Activated naive CD4-positive, alpha-beta T cell treated with anti-CD3 and anti-CD28 coated beads, Interleukin-2, amount 10 ng/mL, durations not matched to agents 7 days and 5 days (primary cell): Measurements from ENCODE around the gene OLIG3.

Experiments
- CTCF ChIA-PET: fragments of 350-600 bp; sonication (Branson Sonifier 250); formaldehyde crosslinking; loops from one replicate; lab custom pipeline; 2021; ENCODE audit warnings: antibody characterized with exemption; lab: Charles Lee
- DNase-seq: peaks from one replicate; pipeline ENCODE4 v3.0.0-alpha.2; 2020
- H3K27ac Mint-ChIP-seq: one replicate; pipeline ENCODE4 v1.8.0; 2021; ENCODE audit warnings: mild to moderate bottlenecking, moderate library complexity, mixed read lengths
- H3K27me3 Mint-ChIP-seq: one replicate; pipeline ENCODE4 v1.8.0; 2021; ENCODE audit warnings: mild to moderate bottlenecking, mixed read lengths
- H3K36me3 Mint-ChIP-seq: one replicate; pipeline ENCODE4 v1.8.0; 2021; ENCODE audit warnings: mixed read lengths
- H3K4me1 Mint-ChIP-seq: one replicate; pipeline ENCODE4 v1.8.0; 2021; ENCODE audit warnings: mixed read lengths
- H3K4me3 Mint-ChIP-seq: one replicate; pipeline ENCODE4 v1.8.0; 2021; ENCODE audit warnings: mild to moderate bottlenecking, moderate library complexity, mixed read lengths
- H3K9me3 Mint-ChIP-seq: one replicate; pipeline ENCODE4 v1.8.0; 2021; ENCODE audit warnings: mixed read lengths

OLIG3 gene

GRCh38 chr6:137494281-137494987 lies at the start of gene OLIG3:
OLIG3 (minus strand) TSS chr6:137494394; CDS start chr6:137494170, 224 bp downstream.
- CTCF ChIA-PET = interaction anchor here (1.0 to 2.0 kb wide), 2 partner anchors 95 kb away, joined by 5 to 11 read pairs; no protein-coding TSS in a partner anchor
- H3K27ac Mint-ChIP-seq = peak within 1 kb of the TSS; percentile 77
- H3K36me3 Mint-ChIP-seq = peaks cover 26% of the 10 kb centered on the region
- peak; percentile 34 for DNase-seq
- peaks cover 94% of the 10 kb centered on the region for H3K27me3 Mint-ChIP-seq
- H3K4me1 Mint-ChIP-seq = peaks cover 73% of the 10 kb centered on the region
- H3K4me3 Mint-ChIP-seq = peak within 1 kb of the TSS; percentile 54
- no peaks in the 10 kb centered on the region for H3K9me3 Mint-ChIP-seq

GRCh38 chr6:137543114-137543513 lies 48.9 kb upstream of the OLIG3 start:
- H3K9me3 Mint-ChIP-seq = peaks cover 12% of the 10 kb centered on the region
- CTCF ChIA-PET = no interaction called here
- peak overlapping the region; percentile 8 for H3K4me3 Mint-ChIP-seq
- H3K36me3 Mint-ChIP-seq = peaks cover 9% of the 10 kb centered on the region
- H3K27ac Mint-ChIP-seq = peak overlapping the region; percentile 64
- peak; percentile 33 for DNase-seq
- peaks cover under 1% of the 10 kb centered on the region for H3K27me3 Mint-ChIP-seq
- peaks cover 37% of the 10 kb centered on the region for H3K4me1 Mint-ChIP-seq

GRCh38 chr6:137542713-137543112 lies 48.5 kb upstream of the OLIG3 start:
- peaks cover 9% of the 10 kb centered on the region for H3K36me3 Mint-ChIP-seq
- CTCF ChIA-PET = no interaction called here
- H3K4me3 Mint-ChIP-seq = peak overlapping the region; percentile 8
- DNase-seq = no peak
- peaks cover 12% of the 10 kb centered on the region for H3K9me3 Mint-ChIP-seq
- no peaks in the 10 kb centered on the region for H3K27me3 Mint-ChIP-seq
- peaks cover 37% of the 10 kb centered on the region for H3K4me1 Mint-ChIP-seq
- peak overlapping the region; percentile 64 for H3K27ac Mint-ChIP-seq

- CTCF ChIA-PET = no interaction called here
- no peak for DNase-seq
- Mint-ChIP-seq H3K27ac (no peak overlapping the region), H3K36me3 (peaks cover 9% of the 10 kb centered on the region), H3K4me1 (peaks cover 37% of the 10 kb centered on the region), H3K9me3 (peaks cover 12% of the 10 kb centered on the region), H3K4me3 (no peak overlapping the region), H3K27me3 (no peaks in the 10 kb centered on the region)
These were observed 47.4 kb upstream of the OLIG3 start for GRCh38 chr6:137541534-137542063.

GRCh38 chr6:137536104-137536773 lies 42.0 kb upstream of the OLIG3 start:
- Mint-ChIP-seq H3K27me3 (no peaks in the 10 kb centered on the region), H3K27ac (no peak overlapping the region), H3K36me3 (peaks cover 6% of the 10 kb centered on the region), H3K4me1 (peaks cover 13% of the 10 kb centered on the region), H3K4me3 (no peak overlapping the region), H3K9me3 (peaks cover 2% of the 10 kb centered on the region)
- DNase-seq = peak; percentile 68
- CTCF ChIA-PET = interaction anchor here (1.2 kb wide), 1 partner anchor 221 kb away, joined by 3 read pairs; no protein-coding TSS in a partner anchor

GRCh38 chr6:137531376-137532092 lies 37.3 kb upstream of the OLIG3 start:
- Mint-ChIP-seq H3K4me1 (peaks cover 20% of the 10 kb centered on the region), H3K36me3 (peaks cover 12% of the 10 kb centered on the region), H3K27me3 (peaks cover 10% of the 10 kb centered on the region), H3K27ac (no peak overlapping the region), H3K9me3 (peaks cover under 1% of the 10 kb centered on the region), H3K4me3 (no peak overlapping the region)
- DNase-seq = no peak
- CTCF ChIA-PET = no interaction called here

- no peak overlapping the region for H3K4me3 Mint-ChIP-seq
- CTCF ChIA-PET = interaction anchor here (0.8 kb wide), 1 partner anchor 471 kb away, joined by 3 read pairs; no protein-coding TSS in a partner anchor
- no peak for DNase-seq
- peaks cover 8% of the 10 kb centered on the region for H3K9me3 Mint-ChIP-seq
- H3K27ac Mint-ChIP-seq = no peak overlapping the region
- H3K4me1 Mint-ChIP-seq = peaks cover 20% of the 10 kb centered on the region
- peaks cover 19% of the 10 kb centered on the region for H3K36me3 Mint-ChIP-seq
- peaks cover 10% of the 10 kb centered on the region for H3K27me3 Mint-ChIP-seq
These were observed 36.2 kb upstream of the OLIG3 start for GRCh38 chr6:137530404-137530803.

GRCh38 chr6:137522831-137523230 lies 28.6 kb upstream of the OLIG3 start:
- Mint-ChIP-seq H3K9me3 (peaks cover 14% of the 10 kb centered on the region), H3K4me1 (peaks cover 5% of the 10 kb centered on the region), H3K27ac (no peak overlapping the region), H3K27me3 (peaks cover 33% of the 10 kb centered on the region), H3K4me3 (no peak overlapping the region), H3K36me3 (peaks cover 7% of the 10 kb centered on the region)
- no peak for DNase-seq
- CTCF ChIA-PET = interaction anchor here (1.2 kb wide), 1 partner anchor 29 kb away, joined by 3 read pairs; no protein-coding TSS in a partner anchor

GRCh38 chr6:137522198-137522798 lies 28.1 kb upstream of the OLIG3 start:
- no peak overlapping the region for H3K27ac Mint-ChIP-seq
- peaks cover 37% of the 10 kb centered on the region for H3K27me3 Mint-ChIP-seq
- peaks cover 14% of the 10 kb centered on the region for H3K9me3 Mint-ChIP-seq
- H3K4me3 Mint-ChIP-seq = no peak overlapping the region
- H3K4me1 Mint-ChIP-seq = peaks cover 5% of the 10 kb centered on the region
- CTCF ChIA-PET = interaction anchor here (0.7 to 1.2 kb wide), 3 partner anchors 29 to 554 kb away, joined by 3 read pairs; no protein-coding TSS in a partner anchor
- H3K36me3 Mint-ChIP-seq = peaks cover 7% of the 10 kb centered on the region
- no peak for DNase-seq

GRCh38 chr6:137520520-137520919 lies 26.3 kb upstream of the OLIG3 start:
- peaks cover 53% of the 10 kb centered on the region for H3K27me3 Mint-ChIP-seq
- DNase-seq = no peak
- no peak overlapping the region for H3K4me3 Mint-ChIP-seq
- H3K27ac Mint-ChIP-seq = no peak overlapping the region
- CTCF ChIA-PET = no interaction called here
- peaks cover 5% of the 10 kb centered on the region for H3K9me3 Mint-ChIP-seq
- peaks cover 5% of the 10 kb centered on the region for H3K4me1 Mint-ChIP-seq
- H3K36me3 Mint-ChIP-seq = no peaks in the 10 kb centered on the region

GRCh38 chr6:137519629-137520176 lies 25.5 kb upstream of the OLIG3 start:
- peaks cover 58% of the 10 kb centered on the region for H3K27me3 Mint-ChIP-seq
- H3K4me1 Mint-ChIP-seq = peaks cover 5% of the 10 kb centered on the region
- no peak for DNase-seq
- H3K4me3 Mint-ChIP-seq = no peak overlapping the region
- CTCF ChIA-PET = no interaction called here
- no peaks in the 10 kb centered on the region for H3K9me3 Mint-ChIP-seq
- no peak overlapping the region for H3K27ac Mint-ChIP-seq
- no peaks in the 10 kb centered on the region for H3K36me3 Mint-ChIP-seq

- no peaks in the 10 kb centered on the region for H3K9me3 Mint-ChIP-seq
- no peaks in the 10 kb centered on the region for H3K36me3 Mint-ChIP-seq
- no peak overlapping the region for H3K27ac Mint-ChIP-seq
- CTCF ChIA-PET = interaction anchor here (2.7 kb wide), 1 partner anchor 71 kb away, joined by 12 read pairs; no protein-coding TSS in a partner anchor
- no peak overlapping the region for H3K4me3 Mint-ChIP-seq
- peaks cover 61% of the 10 kb centered on the region for H3K27me3 Mint-ChIP-seq
- no peak for DNase-seq
- H3K4me1 Mint-ChIP-seq = peaks cover 5% of the 10 kb centered on the region
These were observed 24.3 kb upstream of the OLIG3 start for GRCh38 chr6:137518386-137518983.

GRCh38 chr6:137514418-137514817 lies 20.2 kb upstream of the OLIG3 start:
- H3K4me3 Mint-ChIP-seq = no peak overlapping the region
- CTCF ChIA-PET = interaction anchor here (1.3 kb wide), 1 partner anchor 75 kb away, joined by 7 read pairs; no protein-coding TSS in a partner anchor

More at GRCh38 chr6:137514418-137514817, 20.2 kb upstream of the OLIG3 start:
- H3K27me3 Mint-ChIP-seq = peaks cover 68% of the 10 kb centered on the region
- H3K36me3 Mint-ChIP-seq = peaks cover 2% of the 10 kb centered on the region
- no peak for DNase-seq
- H3K27ac Mint-ChIP-seq = no peak overlapping the region
- peaks cover 8% of the 10 kb centered on the region for H3K9me3 Mint-ChIP-seq
- H3K4me1 Mint-ChIP-seq = no peaks in the 10 kb centered on the region
